BLaER1 treated with 17β-estradiol and CSF1 and Interleukin-3, amounts not matched to agents 10 nM and 100 nM (cell line): ENCODE data around the gene KCNJ4.

Experiments used
- H3K27ac ChIP-seq, 11 experiments: shearing (Covaris generic); formaldehyde crosslinking; 2 replicates each; pipeline ENCODE4 v1.8.1; 2022
- H3K27me3 ChIP-seq, 11 experiments: shearing (Covaris generic); formaldehyde crosslinking; 2 replicates each; pipeline ENCODE4 v1.8.1; 2022
- H3K36me3 ChIP-seq, 11 experiments: shearing (Covaris generic); formaldehyde crosslinking; 2 replicates each; pipeline ENCODE4 v1.8.1; 2022
- H3K4me1 ChIP-seq, 10 experiments: shearing (Covaris generic); formaldehyde crosslinking; 2 replicates each; pipeline ENCODE4 v1.8.1; 2022
- H3K4me2 ChIP-seq, 11 experiments: shearing (Covaris generic); formaldehyde crosslinking; 2 replicates each; pipeline ENCODE4 v1.8.1; 2022
- H3K4me3 ChIP-seq, 10 experiments: shearing (Covaris generic); formaldehyde crosslinking; 2 replicates each; pipeline ENCODE4 v1.8.1; 2022
- H3K9ac ChIP-seq, 11 experiments: shearing (Covaris generic); formaldehyde crosslinking; 2 replicates each; pipeline ENCODE4 v1.8.1; 2022
- H3K9me3 ChIP-seq, 11 experiments: shearing (Covaris generic); formaldehyde crosslinking; replicated peaks in 1 of 11; 2 replicates each; pipeline ENCODE4 v1.8.1; 2022
- H4K20me1 ChIP-seq, 11 experiments: shearing (Covaris generic); formaldehyde crosslinking; 2 replicates each; pipeline ENCODE4 v1.8.1; 2022
- Cebpa-rat ChIP-seq, 11 experiments: shearing (Covaris generic); IDR thresholded peaks; 2 replicates each; pipeline ENCODE4 v1.8.1; 2022

Gene KCNJ4

GRCh38 chr22:38442967-38443627, 11.9 kb downstream of the KCNJ4 start:
- H3K27me3 ChIP-seq, result no peaks in the 10 kb centered on the region; a peak in 1 of 22 replicates
- H3K9me3 ChIP-seq, result no peaks in the 10 kb centered on the region
- peak overlapping the region in 1 of 11 experiments; percentile 17; a peak in 1 of 22 replicates for H3K9ac ChIP-seq
- H3K36me3 ChIP-seq, result no peaks in the 10 kb centered on the region
- TF ChIP-seq Cebpa-rat (IDR thresholded peaks at IDR 0.05), result no peak
- peak overlapping the region in 6 of 11 experiments; percentile 9 to 55 (median 38); a peak in 5 of 22 replicates for H3K4me2 ChIP-seq
- H3K4me1 ChIP-seq, result peaks cover 0 to 27% (median 17%) of the 10 kb centered on the region in 10 experiments; a peak in 16 of 20 replicates
- peaks cover 0 to 14% (median 0%) of the 10 kb centered on the region in 11 experiments; a peak in 3 of 22 replicates for H4K20me1 ChIP-seq
- H3K4me3 ChIP-seq, result no peak overlapping the region
- H3K27ac ChIP-seq, result no peak overlapping the region

DNA sequence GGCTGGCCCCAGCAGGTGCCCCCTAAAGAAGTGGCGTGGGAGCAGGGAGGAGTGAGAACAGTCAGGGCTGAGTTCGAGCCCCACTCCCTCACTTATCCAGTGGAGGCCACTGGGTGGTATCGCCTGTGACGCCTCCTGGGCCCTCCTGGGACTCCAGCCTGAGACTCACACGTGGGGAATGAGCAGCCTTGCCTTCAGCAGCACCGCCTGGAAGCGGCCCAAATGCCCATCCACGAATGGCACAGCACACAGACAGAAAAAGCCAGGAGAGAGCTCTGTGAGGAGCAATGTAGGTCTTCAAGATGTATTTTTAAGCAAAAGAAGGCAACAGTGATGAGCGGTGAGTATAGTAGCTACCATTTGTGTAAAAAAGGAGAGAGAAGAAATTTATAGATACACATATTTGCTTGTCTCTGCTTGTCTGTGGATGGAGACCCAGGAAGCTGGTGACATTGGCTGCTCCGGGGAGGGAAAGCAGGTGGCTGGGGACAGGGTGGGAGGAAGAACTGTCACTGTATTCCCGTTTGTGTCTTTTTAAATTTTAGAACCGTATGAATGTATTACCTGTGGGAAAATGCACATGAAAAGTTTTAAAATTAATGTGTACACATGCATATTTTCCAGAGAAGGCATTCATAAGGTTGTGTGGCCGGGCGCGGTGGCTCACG, 13.2 kb downstream of the KCNJ4 start:
- TF ChIP-seq Cebpa-rat (IDR thresholded peaks at IDR 0.05), result no peak
- no peaks in the 10 kb centered on the region; a peak in 1 of 22 replicates for H3K27me3 ChIP-seq
- H3K9ac ChIP-seq, result no peak overlapping the region
- no peak overlapping the region for H3K27ac ChIP-seq
- H3K9me3 ChIP-seq, result no peaks in the 10 kb centered on the region
- no peaks in the 10 kb centered on the region for H3K36me3 ChIP-seq
- no peak overlapping the region for H3K4me2 ChIP-seq
- peaks cover 0 to 27% (median 17%) of the 10 kb centered on the region in 10 experiments; a peak in 16 of 20 replicates for H3K4me1 ChIP-seq
- H3K4me3 ChIP-seq, result no peak overlapping the region
- H4K20me1 ChIP-seq, result peaks cover 0 to 13% (median 0%) of the 10 kb centered on the region in 11 experiments; a peak in 3 of 22 replicates

GRCh38 chr22:38440747-38441350, 14.2 kb downstream of the KCNJ4 start:
- H3K36me3 ChIP-seq, result no peaks in the 10 kb centered on the region
- no peaks in the 10 kb centered on the region; a peak in 1 of 22 replicates for H3K27me3 ChIP-seq
- H3K4me1 ChIP-seq, result peaks cover 0 to 27% (median 17%) of the 10 kb centered on the region in 10 experiments; a peak in 16 of 20 replicates
- no peaks in the 10 kb centered on the region for H3K9me3 ChIP-seq
- no peak overlapping the region for H3K4me2 ChIP-seq
- no peak overlapping the region for H3K9ac ChIP-seq
- H3K27ac ChIP-seq, result no peak overlapping the region
- TF ChIP-seq Cebpa-rat (IDR thresholded peaks at IDR 0.05), result no peak
- H3K4me3 ChIP-seq, result no peak overlapping the region
- H4K20me1 ChIP-seq, result peaks cover 0 to 13% (median 0%) of the 10 kb centered on the region in 11 experiments; a peak in 3 of 22 replicates

GRCh38 chr22:38437416-38437815, 17.6 kb downstream of the KCNJ4 start:
- no peaks in the 10 kb centered on the region for H3K9me3 ChIP-seq
- no peak overlapping the region for H3K9ac ChIP-seq
- H3K36me3 ChIP-seq, result no peaks in the 10 kb centered on the region
- H3K27ac ChIP-seq, result no peak overlapping the region
- no peaks in the 10 kb centered on the region; a peak in 2 of 22 replicates for H4K20me1 ChIP-seq
- H3K27me3 ChIP-seq, result no peaks in the 10 kb centered on the region; a peak in 1 of 22 replicates
- no peak overlapping the region for H3K4me2 ChIP-seq
- no peak for TF ChIP-seq Cebpa-rat (IDR thresholded peaks at IDR 0.05)
- no peak overlapping the region for H3K4me3 ChIP-seq
- no peaks in the 10 kb centered on the region; a peak in 1 of 20 replicates for H3K4me1 ChIP-seq

- Histone ChIP-seq H3K27me3 (no peaks in the 10 kb centered on the region; a peak in 1 of 22 replicates), H3K4me1 (no peaks in the 10 kb centered on the region; a peak in 1 of 20 replicates), H4K20me1 (no peaks in the 10 kb centered on the region; a peak in 2 of 22 replicates), H3K4me3 (no peak overlapping the region), H3K9me3 (no peaks in the 10 kb centered on the region), H3K27ac (no peak overlapping the region), H3K36me3 (no peaks in the 10 kb centered on the region), H3K4me2 (no peak overlapping the region), H3K9ac (no peak overlapping the region)
- TF ChIP-seq Cebpa-rat (IDR thresholded peaks at IDR 0.05), result no peak
Observed at GRCh38 chr22:38436629-38437395, 18.2 kb downstream of the KCNJ4 start.

- H3K27ac ChIP-seq, result no peak overlapping the region
- no peaks in the 10 kb centered on the region for H3K4me1 ChIP-seq
- no peak overlapping the region for H3K4me3 ChIP-seq
- no peaks in the 10 kb centered on the region for H3K36me3 ChIP-seq
- TF ChIP-seq Cebpa-rat (IDR thresholded peaks at IDR 0.05), result no peak
- H3K4me2 ChIP-seq, result no peak overlapping the region
- H4K20me1 ChIP-seq, result peaks cover 0 to 3% (median 0%) of the 10 kb centered on the region in 11 experiments; a peak in 2 of 22 replicates
- no peaks in the 10 kb centered on the region; a peak in 1 of 22 replicates for H3K27me3 ChIP-seq
- no peak overlapping the region for H3K9ac ChIP-seq
- no peaks in the 10 kb centered on the region for H3K9me3 ChIP-seq
Observed at GRCh38 chr22:38435965-38436364, 19.0 kb downstream of the KCNJ4 start.

DNA sequence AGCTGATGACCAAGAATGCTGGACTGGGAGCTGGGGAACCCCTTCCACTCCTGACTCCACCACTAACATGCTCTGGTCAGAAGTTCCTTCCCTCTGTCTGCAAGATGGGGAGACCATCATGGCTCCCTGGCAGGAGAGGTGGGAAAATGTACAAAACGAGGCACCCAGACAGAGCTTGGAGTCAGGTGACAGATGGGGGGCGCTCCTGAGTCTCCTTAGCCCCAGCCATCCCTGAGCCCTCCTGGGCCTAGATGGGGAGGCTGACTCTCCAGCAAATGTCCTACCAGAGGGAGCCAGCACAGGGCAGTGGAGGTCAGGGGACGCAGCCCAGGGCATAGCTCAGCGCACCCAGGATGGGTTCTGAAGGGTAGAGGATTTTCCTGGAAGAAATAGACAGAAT, 20.0 kb downstream of the KCNJ4 start:
- Histone ChIP-seq H3K9me3 (no peaks in the 10 kb centered on the region), H3K9ac (no peak overlapping the region), H3K4me3 (no peak overlapping the region), H3K27me3 (no peaks in the 10 kb centered on the region; a peak in 1 of 22 replicates), H3K4me2 (no peak overlapping the region), H4K20me1 (peaks cover 0 to 7% (median 0%) of the 10 kb centered on the region in 11 experiments; a peak in 2 of 22 replicates), H3K4me1 (no peaks in the 10 kb centered on the region), H3K36me3 (no peaks in the 10 kb centered on the region), H3K27ac (no peak overlapping the region)
- no peak for TF ChIP-seq Cebpa-rat (IDR thresholded peaks at IDR 0.05)

DNA sequence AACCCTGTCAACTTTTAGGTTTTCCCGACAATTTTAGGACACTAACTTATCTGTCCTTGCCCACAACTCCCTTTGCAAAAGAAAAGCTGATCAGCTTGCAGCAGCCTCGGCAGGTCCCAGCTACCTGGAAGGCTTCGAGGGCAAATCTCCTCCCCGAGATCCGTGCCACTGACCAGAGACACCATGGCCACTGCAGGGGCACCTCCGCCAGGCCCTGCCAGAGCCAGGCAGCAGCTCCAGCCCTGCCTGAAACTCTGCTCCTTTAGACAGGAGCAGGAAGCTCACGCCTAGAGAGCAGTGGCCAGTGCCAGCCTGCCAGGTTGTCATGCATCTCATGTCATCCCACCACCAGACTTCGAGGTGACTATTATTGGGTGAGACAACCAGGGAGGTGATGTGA, 21.1 kb downstream of the KCNJ4 start:
- H3K27me3 ChIP-seq, result no peaks in the 10 kb centered on the region; a peak in 1 of 22 replicates
- H3K27ac ChIP-seq, result no peak overlapping the region
- H3K9ac ChIP-seq, result no peak overlapping the region
- no peaks in the 10 kb centered on the region for H3K36me3 ChIP-seq
- H4K20me1 ChIP-seq, result peaks cover 0 to 7% (median 0%) of the 10 kb centered on the region in 11 experiments; a peak in 2 of 22 replicates
- no peak overlapping the region for H3K4me2 ChIP-seq
- no peaks in the 10 kb centered on the region for H3K9me3 ChIP-seq
- TF ChIP-seq Cebpa-rat (IDR thresholded peaks at IDR 0.05), result no peak
- no peak overlapping the region for H3K4me3 ChIP-seq
- H3K4me1 ChIP-seq, result peaks cover 0 to 7% (median 0%) of the 10 kb centered on the region in 10 experiments; a peak in 7 of 20 replicates
